NCI-H446 (cell line): ENCODE data around the gene LIN7B.
A peak's percentile ranks its signal among the peaks of the same experiment; 100 is the strongest.

ENCODE experiments used
- DNase-seq, 2 experiments: peaks; one replicate each; lab custom pipeline; 2025; lab: John Stamatoyannopoulos, UW

The LIN7B gene

DNA sequence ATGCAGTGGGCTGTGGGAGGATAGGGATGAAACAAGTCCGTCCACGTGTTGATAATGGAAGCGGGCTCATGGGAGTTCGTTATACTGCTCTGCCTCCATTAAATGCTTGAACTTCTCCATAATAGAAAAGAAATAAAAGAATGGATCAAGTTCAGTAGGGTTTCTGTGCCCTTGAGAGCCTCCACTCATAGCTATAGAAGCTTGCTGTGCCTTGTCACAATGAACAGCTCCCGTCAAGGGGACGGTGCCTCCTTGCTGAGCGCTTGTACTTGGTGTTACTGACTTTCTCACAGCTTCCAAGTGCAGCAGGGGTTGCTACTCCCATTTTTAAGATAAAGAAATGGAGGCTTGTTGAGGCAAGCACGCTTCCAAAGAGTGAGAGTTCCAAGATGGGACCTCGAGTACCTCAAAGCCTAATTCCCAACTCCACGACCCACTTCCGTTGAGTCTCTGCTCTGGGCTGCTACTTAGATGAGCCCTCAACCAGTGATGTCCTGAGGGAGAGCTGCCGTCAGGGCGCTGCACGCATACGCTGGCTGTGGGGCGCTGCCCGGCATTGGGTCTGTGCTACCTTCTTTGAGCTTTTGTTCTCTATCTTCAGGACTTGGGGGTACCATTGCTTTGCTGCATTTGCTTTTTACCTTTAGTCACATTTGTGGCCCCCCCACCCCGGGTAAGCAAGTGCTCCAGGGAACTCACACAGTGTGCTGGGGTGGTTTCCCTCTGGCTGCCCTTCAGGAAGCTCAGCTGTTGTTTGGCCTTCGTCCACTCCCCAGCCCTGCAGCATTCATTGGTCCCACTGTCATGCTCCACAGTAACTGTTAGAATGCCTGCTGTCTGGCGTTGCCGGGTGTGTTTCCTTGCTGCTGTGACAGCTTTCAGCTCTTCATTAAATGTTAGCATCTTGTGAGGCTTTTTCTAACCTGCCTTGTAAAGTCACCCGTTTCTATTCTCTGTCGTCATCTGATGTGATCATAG is 19.4 kb upstream of the LIN7B start:
- no peak for DNase-seq

DNA sequence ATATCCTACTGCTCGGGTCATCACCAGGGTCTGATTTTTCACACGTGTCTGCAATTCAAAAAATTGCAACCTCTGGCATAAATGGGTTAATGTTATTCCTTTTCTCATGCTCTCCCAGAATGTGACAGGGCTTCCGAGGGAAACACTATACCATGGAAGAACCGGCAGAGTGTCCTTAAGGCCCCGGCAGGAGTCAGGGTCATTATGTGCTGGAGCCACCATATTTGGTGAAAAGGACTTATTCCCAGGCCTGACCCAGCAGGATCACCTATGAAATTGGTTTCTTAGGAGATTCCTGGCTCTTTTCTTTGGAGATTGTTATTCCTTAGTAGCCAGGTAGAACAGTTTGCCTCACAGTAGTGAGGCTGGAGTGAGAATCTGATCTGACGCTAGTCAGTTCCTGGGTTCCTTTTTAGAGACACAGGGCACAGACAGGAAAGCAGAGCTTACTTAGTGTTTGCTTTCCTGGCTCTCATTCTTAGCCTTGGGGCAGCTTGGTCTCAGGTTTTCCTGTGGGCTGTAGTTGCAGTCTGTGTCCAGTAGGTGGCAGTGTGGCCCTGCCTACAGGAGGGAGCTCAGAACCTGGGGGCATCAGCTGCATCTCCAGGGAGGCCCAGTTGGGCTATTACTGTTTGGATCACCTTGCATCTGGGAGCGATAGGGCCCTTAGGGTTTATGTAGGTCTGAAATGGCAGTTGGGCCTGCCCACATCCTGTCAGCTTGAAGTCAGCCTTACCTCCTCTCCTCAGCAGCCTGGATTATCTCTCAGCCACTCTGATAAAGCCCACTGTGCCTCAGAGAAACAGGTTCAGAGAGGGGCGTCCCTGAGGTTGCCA is 16.5 kb upstream of the LIN7B start:
- peak; percentile 69 to 81 for DNase-seq

DNA sequence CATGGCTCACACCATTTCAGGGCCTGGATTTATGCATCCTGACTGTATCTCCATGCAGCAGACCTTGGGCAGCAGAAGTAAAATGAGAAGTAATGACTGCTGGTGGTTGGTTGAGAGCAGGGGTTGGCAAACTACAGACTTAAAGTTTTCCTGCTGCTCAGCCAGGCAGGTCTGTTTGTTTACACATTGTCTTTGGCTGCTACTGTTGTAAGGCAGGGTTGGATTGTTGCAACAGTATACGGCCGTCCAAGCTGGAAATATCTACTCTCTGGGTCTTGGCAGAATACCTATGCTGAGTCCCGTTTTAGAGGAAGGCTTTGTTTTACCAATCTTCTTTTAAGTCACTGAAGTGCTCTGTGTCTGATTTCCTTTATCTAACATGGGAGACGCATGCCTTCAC is 15.4 kb upstream of the LIN7B start:
- DNase-seq = no peak

DNA sequence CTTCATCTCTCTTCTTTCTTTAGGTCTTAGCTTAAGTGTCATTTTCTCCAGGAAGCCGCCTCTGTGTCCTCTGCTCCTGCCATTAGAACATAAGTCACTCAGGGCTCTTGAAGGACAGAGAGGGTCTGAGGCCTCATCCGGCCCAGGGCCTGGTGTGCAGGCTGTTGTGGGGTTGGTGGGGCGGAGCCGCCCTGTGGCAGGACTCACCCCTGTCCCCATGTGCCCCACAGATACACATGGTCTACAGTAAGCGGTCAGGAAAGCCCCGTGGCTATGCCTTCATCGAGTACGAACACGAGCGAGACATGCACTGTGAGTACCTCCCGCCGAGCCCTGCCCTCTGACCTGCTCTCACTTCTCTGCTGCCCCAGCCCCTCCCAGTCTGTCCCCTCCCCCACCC is 13.0 kb upstream of the LIN7B start:
- no peak for DNase-seq

DNA sequence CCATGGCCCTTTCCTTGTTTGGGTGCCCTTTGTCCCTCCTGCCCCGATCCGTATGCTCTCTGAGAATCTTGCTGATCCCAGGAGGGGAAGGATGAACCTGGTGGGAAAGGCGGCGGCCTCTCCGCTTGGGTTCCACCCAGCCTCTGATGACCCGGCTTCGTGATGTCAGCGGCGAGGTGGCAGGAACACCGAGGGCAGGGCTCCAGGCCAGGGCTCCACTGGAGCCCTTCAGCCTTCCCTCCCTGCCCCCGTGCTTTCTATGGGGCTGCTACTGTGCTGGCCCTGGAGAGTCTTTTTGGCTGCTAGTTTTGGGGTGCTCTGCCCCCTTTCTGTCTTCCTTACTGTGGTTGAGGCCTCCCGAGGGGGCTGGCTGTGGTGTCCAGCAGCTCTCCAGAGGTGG is 11.9 kb upstream of the LIN7B start:
- no peak for DNase-seq

GRCh38 chr19:49103331-49104085 is 10.7 kb upstream of the LIN7B start:
- DNase-seq = no peak

DNA sequence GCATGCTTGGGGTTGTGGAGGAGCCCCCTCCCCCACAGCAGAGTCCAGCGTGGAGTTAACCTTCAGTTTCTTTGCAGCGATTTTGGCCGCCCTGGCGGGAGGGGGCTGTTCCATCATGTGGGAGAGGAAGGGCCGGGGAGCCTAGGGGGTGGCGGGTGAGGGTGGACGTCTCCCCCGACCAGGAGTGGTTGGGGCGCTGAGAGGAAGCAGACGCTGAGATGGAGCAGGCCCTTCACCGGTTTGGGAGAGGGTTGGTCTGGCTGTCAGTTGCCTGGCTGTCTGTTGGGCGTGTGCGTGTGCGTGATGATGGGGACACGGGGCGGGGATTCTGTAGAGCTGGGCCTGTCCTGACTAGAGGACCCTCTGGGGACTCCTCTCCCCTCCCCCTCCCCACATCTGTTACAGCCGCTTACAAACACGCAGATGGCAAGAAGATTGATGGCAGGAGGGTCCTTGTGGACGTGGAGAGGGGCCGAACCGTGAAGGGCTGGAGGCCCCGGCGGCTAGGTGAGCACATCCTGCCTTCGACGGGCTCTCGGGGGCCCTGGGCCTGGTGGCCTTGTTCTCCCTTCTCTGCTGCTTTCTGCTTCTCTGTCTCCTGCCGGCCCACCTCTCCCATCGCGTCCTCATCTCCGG is 9.8 kb upstream of the LIN7B start:
- DNase-seq = no peak

DNA sequence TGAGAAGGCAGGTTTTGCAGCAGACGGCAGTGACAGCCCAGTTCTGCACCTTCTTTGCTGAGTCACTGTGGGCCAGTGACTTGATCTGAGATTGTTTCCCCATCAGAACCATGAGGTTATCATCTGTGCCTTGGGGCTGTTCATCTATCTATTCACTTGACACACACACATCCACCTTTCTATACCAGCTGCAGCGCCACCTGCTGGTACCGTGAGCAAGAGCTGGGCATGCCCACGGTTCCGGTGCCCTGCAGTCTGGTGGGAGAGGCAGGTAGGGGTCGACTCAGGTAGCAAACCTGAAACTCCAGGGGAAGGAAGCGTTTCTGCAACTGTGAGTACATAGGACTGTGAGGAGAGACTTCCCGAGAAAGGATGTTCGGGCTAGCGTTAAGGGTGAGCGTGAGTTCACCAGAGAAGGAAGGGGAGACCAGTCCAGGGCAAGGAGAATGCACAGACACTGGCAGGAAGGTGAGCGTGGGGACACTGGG is 7.5 kb upstream of the LIN7B start:
- no peak for DNase-seq

GRCh38 chr19:49107625-49108459 is 6.3 kb upstream of the LIN7B start:
- DNase-seq = no peak

DNA sequence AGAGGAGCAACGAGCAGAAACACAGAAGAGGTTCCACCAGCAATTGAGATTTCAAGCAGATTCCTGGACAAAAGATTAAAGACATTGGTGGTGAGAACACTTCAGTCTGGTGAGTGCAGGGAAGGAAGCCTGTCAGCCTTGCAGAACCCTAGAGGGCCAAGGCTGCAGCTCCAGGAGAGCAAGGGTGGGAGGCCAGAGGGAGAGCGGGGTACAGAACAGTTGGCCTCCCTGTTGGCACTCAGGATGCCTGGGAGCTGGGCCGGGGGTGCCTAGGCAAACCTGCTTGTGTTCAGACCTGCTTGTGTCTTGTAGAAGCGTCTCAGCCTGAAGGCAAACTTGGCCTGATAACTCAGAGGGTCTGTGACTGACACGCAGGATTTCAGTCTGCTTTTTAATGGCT is 5.1 kb upstream of the LIN7B start:
- DNase-seq = no peak

- no peak for DNase-seq
Observed at GRCh38 chr19:49109569-49110233, 4.5 kb upstream of the LIN7B start.

GRCh38 chr19:49110567-49110966 is 3.6 kb upstream of the LIN7B start:
- no peak for DNase-seq

- DNase-seq = no peak
Observed at GRCh38 chr19:49111218-49111998, 2.8 kb upstream of the LIN7B start.

DNA sequence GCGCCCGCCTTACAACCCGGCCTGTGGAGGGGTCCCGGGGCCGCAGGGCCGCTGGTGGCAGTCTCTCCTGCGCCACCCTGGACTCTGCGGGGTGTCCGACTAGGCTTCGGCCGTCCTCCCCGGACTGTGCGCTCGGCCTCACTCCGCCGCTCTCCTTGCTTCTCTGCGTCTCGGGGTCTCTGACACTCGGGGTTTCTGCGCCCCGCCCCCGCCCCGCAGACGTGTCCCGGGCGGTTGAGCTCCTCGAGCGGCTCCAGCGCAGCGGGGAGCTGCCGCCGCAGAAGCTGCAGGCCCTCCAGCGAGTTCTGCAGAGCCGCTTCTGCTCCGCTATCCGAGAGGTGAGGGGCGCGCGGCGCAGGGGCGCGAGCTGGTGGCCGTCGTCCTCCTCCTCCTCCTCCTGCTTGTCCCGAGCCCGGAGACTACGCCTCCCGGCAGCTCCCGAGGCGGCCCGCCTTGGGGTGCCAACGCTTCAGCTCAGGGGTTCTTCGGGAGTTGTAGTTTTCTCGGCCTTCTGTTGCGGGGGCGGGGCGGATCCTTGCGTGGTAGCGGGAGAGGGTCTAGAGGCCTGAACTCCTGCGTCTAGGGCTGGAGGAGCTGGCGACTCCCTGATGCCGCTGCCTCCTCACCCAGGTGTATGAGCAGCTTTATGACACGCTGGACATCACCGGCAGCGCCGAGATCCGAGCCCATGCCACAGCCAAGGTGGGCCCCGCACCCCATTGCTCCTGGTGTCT is 627 bp downstream of the LIN7B start:
- peak; percentile 23 to 65 for DNase-seq

DNA sequence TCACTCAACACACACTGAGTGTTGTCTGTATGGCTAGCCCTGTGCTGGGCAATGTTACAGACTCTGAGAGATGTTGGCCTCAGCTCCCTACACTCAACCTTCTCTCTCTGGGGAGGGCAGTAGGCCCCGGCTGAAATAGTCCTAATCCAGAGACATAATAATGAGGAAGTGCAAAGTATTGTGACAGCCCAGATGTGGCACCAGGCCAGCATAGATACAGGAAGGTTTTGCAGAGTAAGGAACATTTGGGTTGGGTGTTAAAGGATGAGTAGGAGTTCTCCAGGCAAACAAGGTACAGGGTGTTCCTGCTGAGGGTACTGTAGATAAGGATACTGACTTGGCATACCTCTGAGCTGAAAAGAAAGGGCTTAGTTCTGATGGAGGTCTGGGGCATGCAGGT is 2.4 kb downstream of the LIN7B start:
- DNase-seq = no peak

DNA sequence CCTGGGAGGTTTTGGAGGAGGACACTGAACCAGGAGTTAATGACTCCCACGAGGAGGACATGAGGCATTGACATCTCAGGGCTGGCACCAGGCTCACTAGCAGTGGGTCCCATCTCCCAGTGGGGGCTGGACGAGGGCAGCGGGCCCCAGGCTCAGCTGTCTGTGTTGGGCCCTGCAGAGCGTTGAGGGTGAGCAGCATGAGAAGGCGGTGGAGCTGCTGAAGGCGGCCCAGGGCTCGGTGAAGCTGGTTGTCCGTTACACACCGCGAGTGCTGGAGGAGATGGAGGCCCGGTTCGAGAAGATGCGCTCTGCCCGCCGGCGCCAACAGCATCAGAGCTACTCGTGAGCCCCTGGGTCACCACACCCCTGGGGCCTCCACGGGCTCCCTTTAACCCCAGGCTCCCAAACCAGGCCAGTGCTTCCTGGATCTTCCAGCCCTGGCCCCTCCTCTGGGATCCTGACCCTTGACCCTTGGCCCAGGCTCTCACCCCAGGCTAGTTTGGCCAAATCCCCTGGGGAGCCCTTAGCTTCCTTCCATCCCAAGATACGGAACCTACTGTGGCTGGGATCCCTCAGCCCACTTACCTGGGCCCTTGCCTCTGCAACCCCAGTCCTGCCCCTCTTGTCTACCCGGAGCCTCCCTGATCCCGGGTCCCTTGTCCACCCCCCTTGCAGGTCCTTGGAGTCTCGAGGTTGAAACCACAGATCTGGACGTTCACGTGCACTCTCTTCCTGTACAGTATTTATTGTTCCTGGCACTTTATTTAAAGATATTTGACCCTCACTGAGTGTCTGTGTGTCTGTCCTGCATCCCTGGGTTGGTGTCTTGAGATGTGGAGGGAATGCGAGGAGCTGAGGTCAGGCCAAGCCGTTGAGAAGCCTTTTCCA is 3.8 kb downstream of the LIN7B start:
- DNase-seq = no peak

GRCh38 chr19:49118565-49119410 is 4.6 kb downstream of the LIN7B start, which contains the start of gene C19orf73:
Gene C19orf73 (minus strand): TSS chr19:49119143. CDS start chr19:49119022, 121 bp downstream.
- DNase-seq = peak; percentile 94 to 98
